HepG2 (cell line): Measurements from ENCODE around the gene SLC4A7. TPM values are rescaled to one million over a fixed set of nuclear protein-coding genes. Genes with fewer than 3 reads are reported as not detected.

Experiments used
- ARHGAP35 ChIP-seq: sonication (generic); formaldehyde crosslinking; IDR thresholded peaks from 2 replicates; pipeline ENCODE4 v1.9.0; 2022; ENCODE audit warnings: mild to moderate bottlenecking, inconsistent platforms, moderate library complexity, missing genetic modification reagents, borderline replicate concordance
- FOXM1 ChIP-seq: sonication (generic); formaldehyde crosslinking; IDR thresholded peaks from 2 replicates; pipeline ENCODE4 v1.5.0; 2020; ENCODE audit warnings: missing genetic modification reagents
- MBD4 ChIP-seq: IDR thresholded peaks from 2 replicates; pipeline ENCODE4 v1.6.1; 2012; ENCODE audit warnings: low read length, inconsistent platforms, borderline replicate concordance
- NFATC3 ChIP-seq: sonication (generic); formaldehyde crosslinking; IDR thresholded peaks from 2 replicates; pipeline ENCODE4 v1.5.1; 2020; ENCODE audit warnings: mild to moderate bottlenecking, missing genetic modification reagents
- PHF21A ChIP-seq: sonication (generic); formaldehyde crosslinking; IDR thresholded peaks from 2 replicates; pipeline ENCODE4 v1.5.0; 2020; ENCODE audit warnings: mild to moderate bottlenecking, missing genetic modification reagents
- SMAD1 ChIP-seq: sonication (generic); formaldehyde crosslinking; IDR thresholded peaks from 2 replicates; pipeline ENCODE4 v1.4.0; 2020; ENCODE audit warnings: missing genetic modification reagents, low read depth, mild to moderate bottlenecking, borderline replicate concordance
- SNRNP70 ChIP-seq: fragments of 200-400 bp; formaldehyde crosslinking; IDR thresholded peaks from 2 replicates; pipeline ENCODE4 v1.6.1; 2017; ENCODE audit warnings: mild to moderate bottlenecking, low read depth, low read length, moderate library complexity
- SOX6 ChIP-seq, 2 experiments: fragments of 450-650 bp in 1 of 2; sonication (generic) in 1 of 2; formaldehyde crosslinking in 1 of 2; IDR thresholded peaks; 2 replicates each; pipeline versions ENCODE4 v1.4.0 to v1.6.1; 2017 to 2020; ENCODE audit warnings: antibody characterized with exemption in 1 of 2, mild to moderate bottlenecking in 1 of 2, missing genetic modification reagents in 1 of 2
- TEAD3 ChIP-seq: optimal IDR thresholded peaks from 2 replicates; pipeline ENCODE3; 2016; ENCODE audit warnings: borderline replicate concordance
- ZBTB1 ChIP-seq: sonication (generic); formaldehyde crosslinking; IDR thresholded peaks from 2 replicates; pipeline ENCODE4 v1.4.0; 2020; ENCODE audit warnings: missing genetic modification reagents, borderline replicate concordance
- ZBTB40 ChIP-seq, 2 experiments: fragments of 450-650 bp in 1 of 2; sonication (generic) in 1 of 2; formaldehyde crosslinking in 1 of 2; IDR thresholded peaks; 2 replicates each; pipeline versions ENCODE4 v1.6.1 to v1.8.0; 2016 to 2022; ENCODE audit warnings: antibody characterized with exemption in 1 of 2, mild to moderate bottlenecking in 1 of 2, missing genetic modification reagents in 1 of 2
- ZEB1 ChIP-seq: IDR thresholded peaks from 2 replicates; pipeline ENCODE4 v1.6.1; 2012; ENCODE audit warnings: mild to moderate bottlenecking, low read depth, inconsistent platforms; ENCODE audit not compliant: insufficient replicate concordance
- ZNF136 ChIP-seq: sonication (generic); formaldehyde crosslinking; IDR thresholded peaks from 2 replicates; pipeline ENCODE4 v1.8.1; 2022; ENCODE audit warnings: low read depth, mild to moderate bottlenecking, moderate library complexity, missing genetic modification reagents
- ZNF609 ChIP-seq: sonication (generic); formaldehyde crosslinking; IDR thresholded peaks from 2 replicates; pipeline ENCODE4 v1.4.0; 2020; ENCODE audit warnings: mild to moderate bottlenecking, missing genetic modification reagents, borderline replicate concordance
- ZNF720 ChIP-seq: sonication (generic); formaldehyde crosslinking; IDR thresholded peaks from 2 replicates; pipeline ENCODE4 v1.4.0; 2020; ENCODE audit warnings: missing genetic modification reagents
- ZNF792 ChIP-seq: IDR thresholded peaks from 2 replicates; pipeline ENCODE4 v1.6.1; 2016
- polyA plus RNA-seq, 8 experiments: library from polyadenylated mRNA; depleted of rRNA in 3 of 8; stranded (reverse) in 7 of 8; unstranded in 1 of 8; fragments of >200 nt; fragmentation: Illumina TruSeq in 4 of 8; extraction: Trizol in 4 of 8; gene quantifications; 2 replicates each; pipeline versions ENCODE4 v1.2.1 to v1.2.3, GENCODE V29; 2011 to 2016; ENCODE audit warnings: low read depth in 4 of 8, missing spikeins in 1 of 8, mixed read lengths in 1 of 8; ENCODE audit not compliant: insufficient read depth in 1 of 8
- total RNA-seq, 5 experiments: library from RNA; depleted of rRNA; stranded (reverse); fragments of >200 nt; fragmentation: Illumina TruSeq; extraction: Trizol; gene quantifications; 2 replicates each; pipeline ENCODE4 v1.2.3, GENCODE V29; 2016; ENCODE audit warnings: low read depth in 1 of 5

SLC4A7 gene
- total and polyA plus RNA-seq, 2 of the 13 experiments (the other 11 are each of a cell fraction or from before 2014, with no cell fraction given), result 16.4 to 43.8 TPM

- TF ChIP-seq SOX6 (IDR thresholded peaks at IDR 0.05) (no peak), SOX6 (CRISPR knock-in tag; IDR thresholded peaks at IDR 0.05) (peak; percentile 96), ZBTB40 (IDR thresholded peaks at IDR 0.05) (no peak), ZBTB40 (CRISPR knock-in tag; IDR thresholded peaks at IDR 0.05) (peak; percentile 86), FOXM1 (no peak), ZNF136 (no peak), TEAD3 (CRISPR knock-in tag) (peak; percentile 97), MBD4 (0 out of 2 replicates have a peak, but pooled peaks have one; percentile 43), ZNF609 (peak; percentile 71; the same call in 1 of the 2 replicates), ZNF720 (CRISPR knock-in tag) (no peak), SNRNP70 (no peak), ARHGAP35 (CRISPR knock-in tag) (no peak), ZNF792 (CRISPR knock-in tag) (peak; percentile 71; the same call in 1 of the 2 replicates), SMAD1 (CRISPR knock-in tag) (no peak), PHF21A (CRISPR knock-in tag) (peak; percentile 58; the same call in 1 of the 2 replicates), NFATC3 (CRISPR knock-in tag) (no peak), ZBTB1 (no peak), ZEB1 (peak; percentile 58)
These were observed 118.1 kb downstream of the SLC4A7 start (continued) for GRCh38 chr3:27366062-27366591.
